HCT116 (cell line): ENCODE measurements around the gene SLC25A13. TPM values are rescaled to one million over a fixed set of nuclear protein-coding genes. Genes with fewer than 3 reads are reported as not detected.
A peak's percentile ranks its signal among the peaks of the same experiment; 100 is the strongest.

Source experiments
- ATAC-seq: fragments of 200-7000 bp; cut with Tn5 transposase; 2 replicates; pipeline ENCODE4 v1.9.1; 2020; ENCODE audit warnings: mild to moderate bottlenecking, moderate library complexity
- BruUV-seq: library from RNA; stranded (reverse); fragments of 400-500 nt; replicated peaks from 2 replicates; lab custom pipeline; 2021; lab: Mats Ljungman, UMichigan
- CTCF ChIA-PET: fragments of 300-600 bp; sonication (Branson Sonifier 250); formaldehyde crosslinking; loops from one replicate; lab custom pipeline; 2021; ENCODE audit warnings: antibody characterized with exemption; lab: Charles Lee
- POLR2A ChIA-PET: fragments of 300-600, 350-600 bp; sonication (Branson Sonifier 250); formaldehyde crosslinking; loops from one replicate; lab custom pipeline; 2021; ENCODE audit warnings: antibody characterized with exemption; lab: Charles Lee
- RAD21 ChIA-PET, 2 experiments: fragments of 300-600 bp; sonication (Branson Sonifier 250); formaldehyde crosslinking; loops; one replicate each; lab custom pipeline; 2023; ENCODE audit warnings: low total read pairs in 2 of 2; ENCODE audit not compliant: uncharacterized antibody in 2 of 2, unreplicated experiment in 2 of 2, low non-redundant PET in 1 of 2; lab: Charles Lee
- DNase-seq: peaks from one replicate; pipeline ENCODE4 v3.0.0-alpha.2; 2010; ENCODE audit warnings: low read depth, low spot score
- H2AFZ ChIP-seq: fragments of 200-600 bp; shearing (Covaris generic), sonication (generic); 2 replicates; pipeline ENCODE4 v1.6.1; 2017; ENCODE audit warnings: low read depth, mixed run types, mixed read lengths, antibody characterized with exemption, low read length; ENCODE audit not compliant: poor library complexity, severe bottlenecking
- H3K27ac ChIP-seq: 2 replicates; pipeline ENCODE4 v1.5.1; 2012; ENCODE audit warnings: low read depth, low read length
- H3K27me3 ChIP-seq: fragments of 200-600 bp; sonication (generic); 2 replicates; pipeline ENCODE4 v1.6.1; 2016; ENCODE audit warnings: mixed run types, low read length, mixed read lengths; ENCODE audit not compliant: insufficient read depth
- H3K36me3 ChIP-seq, 2 experiments: fragments of 200-500 bp in 1 of 2; fragments of 200-600 bp in 1 of 2; sonication (Bioruptor generic) in 1 of 2; sonication (generic) in 1 of 2; 2 replicates each; pipeline versions ENCODE4 v1.5.1 to v1.6.1; 2014 to 2016; ENCODE audit warnings: low read length in 2 of 2, inconsistent platforms in 1 of 2, mixed read lengths in 1 of 2, mixed run types in 1 of 2; ENCODE audit not compliant: insufficient read depth in 2 of 2, control insufficient read depth in 1 of 2
- H3K4me1 ChIP-seq, 2 experiments: fragments of 200-600 bp in 1 of 2; sonication (generic) in 1 of 2; 2 replicates each; pipeline versions ENCODE4 v1.5.1 to v1.6.1; 2012 to 2017; ENCODE audit warnings: low read length in 2 of 2, inconsistent platforms in 1 of 2, mild to moderate bottlenecking in 1 of 2, mixed read lengths in 1 of 2, mixed run types in 1 of 2, moderate library complexity in 1 of 2; ENCODE audit not compliant: insufficient read depth in 2 of 2, control insufficient read depth in 1 of 2
- H3K4me2 ChIP-seq: fragments of 200-600 bp; sonication (generic); 2 replicates; pipeline ENCODE4 v1.6.1; 2017; ENCODE audit warnings: mixed run types, low read length, mixed read lengths
- H3K4me3 ChIP-seq, 2 experiments: fragments of 200-600 bp in 1 of 2; sonication (generic) in 1 of 2; replicated peaks in 1 of 2; 2 replicates each; pipeline ENCODE4 v1.5.1; 2011 to 2016; ENCODE audit warnings: low read length in 2 of 2, control low read depth in 1 of 2, low read depth in 1 of 2, mild to moderate bottlenecking in 1 of 2, mixed read lengths in 1 of 2, mixed run types in 1 of 2
- H3K79me2 ChIP-seq: fragments of 200-600 bp; sonication (generic); 2 replicates; pipeline ENCODE4 v1.6.1; 2017; ENCODE audit warnings: mild to moderate bottlenecking, mixed run types, low read length, moderate library complexity, mixed read lengths; ENCODE audit not compliant: insufficient read depth
- H3K9ac ChIP-seq: fragments of 200-600 bp; sonication (generic); 2 replicates; pipeline ENCODE4 v1.6.1; 2016; ENCODE audit warnings: low read length, mixed read lengths
- H3K9me2 ChIP-seq: fragments of 200-600 bp; sonication (generic), shearing (Covaris generic); 2 replicates; pipeline ENCODE4 v1.6.1; 2017; ENCODE audit warnings: mixed run types, mild to moderate bottlenecking, moderate library complexity; ENCODE audit not compliant: insufficient read depth
- H3K9me3 ChIP-seq, 2 experiments: fragments of 200-500 bp in 1 of 2; fragments of 200-600 bp in 1 of 2; sonication (Bioruptor generic) in 1 of 2; sonication (generic) in 1 of 2; 2 replicates each; pipeline ENCODE4 v1.6.1; 2014 to 2017; ENCODE audit warnings: low read length in 2 of 2, mixed read lengths in 2 of 2, inconsistent platforms in 1 of 2, low read depth in 1 of 2, mild to moderate bottlenecking in 1 of 2, mixed run types in 1 of 2, moderate library complexity in 1 of 2; ENCODE audit not compliant: control insufficient read depth in 1 of 2, insufficient read depth in 1 of 2
- H4K20me1 ChIP-seq: fragments of 200-600 bp; sonication (generic), shearing (Covaris generic); 2 replicates; pipeline ENCODE4 v1.6.1; 2017; ENCODE audit warnings: mixed run types, mild to moderate bottlenecking, moderate library complexity; ENCODE audit not compliant: insufficient read depth
- CBX3 ChIP-seq: IDR thresholded peaks from 2 replicates; pipeline ENCODE4 v1.6.1; 2012; ENCODE audit warnings: low read depth
- CEBPB ChIP-seq: IDR thresholded peaks from 2 replicates; pipeline ENCODE4 v1.6.1; 2012; ENCODE audit warnings: low read depth
- ELF1 ChIP-seq: IDR thresholded peaks from 2 replicates; pipeline ENCODE4 v1.6.1; 2012; ENCODE audit warnings: low read depth, borderline replicate concordance
- EZH2phosphoT487 ChIP-seq: fragments of 200-600 bp; IDR thresholded peaks from 2 replicates; pipeline ENCODE4 v1.6.1; 2018; ENCODE audit warnings: antibody characterized with exemption, borderline replicate concordance
- FOSL1 ChIP-seq: IDR thresholded peaks from 2 replicates; pipeline ENCODE4 v1.6.1; 2012; ENCODE audit warnings: low read depth
- JUND ChIP-seq: IDR thresholded peaks from 2 replicates; pipeline ENCODE4 v1.6.1; 2012
- POLR2AphosphoS5 ChIP-seq: IDR thresholded peaks from 2 replicates; pipeline ENCODE4 v1.6.1; 2011; ENCODE audit warnings: mild to moderate bottlenecking, low read depth, low read length, moderate library complexity
- SIN3A ChIP-seq: IDR thresholded peaks from 2 replicates; pipeline ENCODE4 v1.6.1; 2012; ENCODE audit warnings: low read depth
- SP1 ChIP-seq: IDR thresholded peaks from 2 replicates; pipeline ENCODE4 v1.6.1; 2012; ENCODE audit warnings: low read depth
- SRF ChIP-seq: IDR thresholded peaks from 2 replicates; pipeline ENCODE4 v1.6.1; 2012; ENCODE audit warnings: low read depth
- YY1 ChIP-seq: IDR thresholded peaks from 2 replicates; pipeline ENCODE4 v1.6.1; 2011; ENCODE audit warnings: low read length, low read depth, moderate library complexity, mild to moderate bottlenecking; ENCODE audit not compliant: insufficient replicate concordance; ENCODE audit errors: extremely low read depth
- ZNF274 ChIP-seq: fragments of 200-500 bp; sonication (Bioruptor generic); IDR thresholded peaks from 2 replicates; pipeline ENCODE4 v1.6.1; 2014; ENCODE audit warnings: mild to moderate bottlenecking, low read depth, low read length, inconsistent platforms
- intact Hi-C: fragments of 100-400 bp; cut with micrococcal nuclease; formaldehyde crosslinking; loops from 2 replicates; pipeline ENCODE4 v1.10.0; 2022
- total RNA-seq: library from RNA; stranded (reverse); gene quantifications from one replicate; pipeline ENCODE4 v1.2.1, GENCODE V29; 2021; ENCODE audit not compliant: unreplicated experiment
- TF ChIP-seq, protein P1 (sequence below): IDR thresholded peaks from 2 replicates; pipeline ENCODE4 v1.6.1; 2012; ENCODE audit warnings: low read depth
- TF ChIP-seq, protein P2 (sequence below), 3 experiments: fragments of 200-600 bp in 1 of 3; sonication (generic) in 1 of 3; IDR thresholded peaks in 2 of 3; conservative IDR thresholded peaks in 1 of 3; 2 replicates each; pipeline ENCODE4 v1.5.1; 2012 to 2017; ENCODE audit warnings: low read depth in 2 of 3, low read length in 2 of 3, antibody characterized with exemption in 1 of 3, borderline replicate concordance in 1 of 3, control low read depth in 1 of 3, mild to moderate bottlenecking in 1 of 3, mixed read lengths in 1 of 3, mixed run types in 1 of 3, moderate library complexity in 1 of 3; ENCODE audit not compliant: insufficient read depth in 1 of 3
- TF ChIP-seq, protein P3 (sequence below): IDR thresholded peaks from 2 replicates; pipeline ENCODE4 v1.6.1; 2012

The SLC25A13 gene
- total RNA-seq, 1 experiment from 2014 or later, result 19.3 TPM

DNA sequence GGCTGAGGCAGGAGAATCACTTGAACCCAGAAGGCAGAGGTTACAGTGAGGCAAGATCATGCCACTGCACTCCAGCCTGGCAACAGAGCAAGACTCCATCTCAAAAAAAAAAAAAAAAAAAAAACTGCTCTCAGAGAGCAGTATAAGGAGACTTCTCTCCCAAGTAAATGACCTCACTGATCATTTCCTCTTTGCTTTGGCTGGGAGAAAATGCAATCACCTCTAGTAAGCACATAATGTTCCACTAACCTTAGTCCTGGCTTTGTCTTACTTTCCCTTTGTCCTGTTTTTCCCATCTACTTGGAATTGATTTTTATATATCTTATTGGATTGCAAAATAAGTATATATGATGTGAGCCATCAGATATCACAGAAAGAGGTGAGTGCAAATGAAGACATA is 2.5 kb downstream of the SLC25A13 start:
- H4K20me1 ChIP-seq, result peaks cover 2% of the 10 kb centered on the region; the same call in 1 of the 2 replicates
- no peak overlapping the region for H3K27ac ChIP-seq
- intact Hi-C loops, result no loop called here
- H3K9me2 ChIP-seq, result no peaks in the 10 kb centered on the region
- no peak overlapping the region for H3K9ac ChIP-seq
- H3K9me3 ChIP-seq, result no peaks in the 10 kb centered on the region
- ChIA-PET POLR2A (no interaction called here), RAD21 (no interaction called here), CTCF (no interaction called here)
- H3K4me2 ChIP-seq, result no peak overlapping the region
- no peak overlapping the region for H3K4me3 ChIP-seq
- BruUV-seq, result no TSS peak
- peaks cover 67% of the 10 kb centered on the region for H3K79me2 ChIP-seq
- H3K36me3 ChIP-seq, result no peaks in the 10 kb centered on the region
- ATAC-seq, result no peak
- TF ChIP-seq YY1, result no peak
- TF ChIP-seq, protein P1, sequence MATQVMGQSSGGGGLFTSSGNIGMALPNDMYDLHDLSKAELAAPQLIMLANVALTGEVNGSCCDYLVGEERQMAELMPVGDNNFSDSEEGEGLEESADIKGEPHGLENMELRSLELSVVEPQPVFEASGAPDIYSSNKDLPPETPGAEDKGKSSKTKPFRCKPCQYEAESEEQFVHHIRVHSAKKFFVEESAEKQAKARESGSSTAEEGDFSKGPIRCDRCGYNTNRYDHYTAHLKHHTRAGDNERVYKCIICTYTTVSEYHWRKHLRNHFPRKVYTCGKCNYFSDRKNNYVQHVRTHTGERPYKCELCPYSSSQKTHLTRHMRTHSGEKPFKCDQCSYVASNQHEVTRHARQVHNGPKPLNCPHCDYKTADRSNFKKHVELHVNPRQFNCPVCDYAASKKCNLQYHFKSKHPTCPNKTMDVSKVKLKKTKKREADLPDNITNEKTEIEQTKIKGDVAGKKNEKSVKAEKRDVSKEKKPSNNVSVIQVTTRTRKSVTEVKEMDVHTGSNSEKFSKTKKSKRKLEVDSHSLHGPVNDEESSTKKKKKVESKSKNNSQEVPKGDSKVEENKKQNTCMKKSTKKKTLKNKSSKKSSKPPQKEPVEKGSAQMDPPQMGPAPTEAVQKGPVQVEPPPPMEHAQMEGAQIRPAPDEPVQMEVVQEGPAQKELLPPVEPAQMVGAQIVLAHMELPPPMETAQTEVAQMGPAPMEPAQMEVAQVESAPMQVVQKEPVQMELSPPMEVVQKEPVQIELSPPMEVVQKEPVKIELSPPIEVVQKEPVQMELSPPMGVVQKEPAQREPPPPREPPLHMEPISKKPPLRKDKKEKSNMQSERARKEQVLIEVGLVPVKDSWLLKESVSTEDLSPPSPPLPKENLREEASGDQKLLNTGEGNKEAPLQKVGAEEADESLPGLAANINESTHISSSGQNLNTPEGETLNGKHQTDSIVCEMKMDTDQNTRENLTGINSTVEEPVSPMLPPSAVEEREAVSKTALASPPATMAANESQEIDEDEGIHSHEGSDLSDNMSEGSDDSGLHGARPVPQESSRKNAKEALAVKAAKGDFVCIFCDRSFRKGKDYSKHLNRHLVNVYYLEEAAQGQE, result no peak
- no peak for TF ChIP-seq SP1
- TF ChIP-seq SIN3A, result no peak
- TF ChIP-seq FOSL1, result no peak
- no peak for TF ChIP-seq CBX3
- H3K27me3 ChIP-seq, result no peaks in the 10 kb centered on the region
- no peak for DNase-seq
- no peak overlapping the region for H2AFZ ChIP-seq
- H3K4me1 ChIP-seq, result peaks cover 13 to 34% of the 10 kb centered on the region in 2 experiments

DNA sequence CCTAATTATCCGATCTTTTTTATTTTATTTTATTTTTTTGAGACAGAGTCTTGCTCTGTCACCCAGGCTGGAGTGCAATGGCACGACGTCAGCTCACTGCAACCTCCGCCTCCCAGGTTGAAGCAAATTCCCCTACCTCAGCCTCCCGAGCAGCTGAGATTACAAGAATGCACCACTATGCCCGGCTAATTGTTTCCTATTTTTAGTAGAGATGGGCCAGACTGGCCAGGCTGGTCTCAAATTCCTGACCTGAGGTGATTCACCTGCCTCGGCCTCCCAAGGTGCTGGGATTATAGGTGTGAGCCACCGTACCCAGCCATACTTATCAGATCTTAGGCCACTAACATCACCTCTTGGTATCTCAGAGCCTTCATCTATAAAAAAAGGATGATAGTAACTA is 4.9 kb downstream of the SLC25A13 start:
- intact Hi-C loops, result no loop called here
- Histone ChIP-seq H3K36me3 (no peaks in the 10 kb centered on the region), H3K9me2 (no peaks in the 10 kb centered on the region), H4K20me1 (peaks cover 7% of the 10 kb centered on the region; the same call in 1 of the 2 replicates), H2AFZ (no peak overlapping the region), H3K27ac (no peak overlapping the region), H3K4me1 (peaks cover 7 to 26% of the 10 kb centered on the region in 2 experiments; a peak in 3 of 4 replicates), H3K4me2 (peak overlapping the region; percentile 34), H3K9me3 (no peaks in the 10 kb centered on the region), H3K27me3 (no peaks in the 10 kb centered on the region), H3K79me2 (peaks cover 86% of the 10 kb centered on the region), H3K9ac (no peak overlapping the region), H3K4me3 (no peak overlapping the region)
- CTCF ChIA-PET, result no interaction called here
- POLR2A ChIA-PET, result no interaction called here
- DNase-seq (no peak), ATAC-seq (no peak)
- no TSS peak for BruUV-seq
- RAD21 ChIA-PET, result no interaction called here
- TF ChIP-seq JUND, result no peak
- no peak for TF ChIP-seq POLR2AphosphoS5
- no peak for TF ChIP-seq CEBPB
- TF ChIP-seq EZH2phosphoT487, result no peak
- TF ChIP-seq ZNF274, result no peak
- TF ChIP-seq, protein P2, sequence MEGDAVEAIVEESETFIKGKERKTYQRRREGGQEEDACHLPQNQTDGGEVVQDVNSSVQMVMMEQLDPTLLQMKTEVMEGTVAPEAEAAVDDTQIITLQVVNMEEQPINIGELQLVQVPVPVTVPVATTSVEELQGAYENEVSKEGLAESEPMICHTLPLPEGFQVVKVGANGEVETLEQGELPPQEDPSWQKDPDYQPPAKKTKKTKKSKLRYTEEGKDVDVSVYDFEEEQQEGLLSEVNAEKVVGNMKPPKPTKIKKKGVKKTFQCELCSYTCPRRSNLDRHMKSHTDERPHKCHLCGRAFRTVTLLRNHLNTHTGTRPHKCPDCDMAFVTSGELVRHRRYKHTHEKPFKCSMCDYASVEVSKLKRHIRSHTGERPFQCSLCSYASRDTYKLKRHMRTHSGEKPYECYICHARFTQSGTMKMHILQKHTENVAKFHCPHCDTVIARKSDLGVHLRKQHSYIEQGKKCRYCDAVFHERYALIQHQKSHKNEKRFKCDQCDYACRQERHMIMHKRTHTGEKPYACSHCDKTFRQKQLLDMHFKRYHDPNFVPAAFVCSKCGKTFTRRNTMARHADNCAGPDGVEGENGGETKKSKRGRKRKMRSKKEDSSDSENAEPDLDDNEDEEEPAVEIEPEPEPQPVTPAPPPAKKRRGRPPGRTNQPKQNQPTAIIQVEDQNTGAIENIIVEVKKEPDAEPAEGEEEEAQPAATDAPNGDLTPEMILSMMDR (IDR thresholded peaks at IDR 0.05 in 2 of 3, conservative IDR thresholded peaks at IDR 0.05 in 1 of 3; ENCODE audit: borderline replicate concordance in 1 of 3, insufficient read depth in 1 of 3, low read depth in 2 of 3, low read length in 2 of 3), result no peak
- no peak for TF ChIP-seq ELF1
- TF ChIP-seq, protein P3, sequence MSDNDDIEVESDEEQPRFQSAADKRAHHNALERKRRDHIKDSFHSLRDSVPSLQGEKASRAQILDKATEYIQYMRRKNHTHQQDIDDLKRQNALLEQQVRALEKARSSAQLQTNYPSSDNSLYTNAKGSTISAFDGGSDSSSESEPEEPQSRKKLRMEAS, result no peak
- TF ChIP-seq CBX3, result no peak
- no peak for TF ChIP-seq SRF
